Measurements from ENCODE around the gene PACS1. TPM values are rescaled to one million over a fixed set of nuclear protein-coding genes. Genes with fewer than 3 reads are reported as not detected.

The PACS1 gene
- total RNA-seq, 3 donors from 2014 or later, result 14.4 to 44.9 (median 18.9) TPM

GRCh38 chr11:66195867-66196266 is 125.8 kb downstream of the PACS1 start:
- Histone ChIP-seq H3K9me3 (no peaks in the 10 kb centered on the region), H3K36me3 (ENCODE audit: low read depth) (no peaks in the 10 kb centered on the region), H3K4me1 (ENCODE audit: low read depth) (no peaks in the 10 kb centered on the region), H3K4me3 (no peak overlapping the region)
- no peak for TF ChIP-seq CTCF (IDR thresholded peaks at IDR 0.05)
- ATAC-seq (no peak), DNase-seq (no peak)
- intact Hi-C loops (cut with DNase I, micrococcal nuclease), result no loop called here

- no peaks in the 10 kb centered on the region for H3K9me3 ChIP-seq
- H3K36me3 ChIP-seq (ENCODE audit: low read depth), result no peaks in the 10 kb centered on the region
- no peak for TF ChIP-seq CTCF (IDR thresholded peaks at IDR 0.05)
- H3K4me3 ChIP-seq, result no peak overlapping the region
- no peak for DNase-seq
- H3K4me1 ChIP-seq (ENCODE audit: low read depth), result no peaks in the 10 kb centered on the region
- intact Hi-C loops (cut with DNase I, micrococcal nuclease), result no loop called here
- ATAC-seq, result no peak
Measured at GRCh38 chr11:66203847-66204246, 133.8 kb downstream of the PACS1 start.

GRCh38 chr11:66204412-66204811 is 134.3 kb downstream of the PACS1 start:
- intact Hi-C loops (cut with DNase I, micrococcal nuclease), result no loop called here
- Histone ChIP-seq H3K4me3 (no peak overlapping the region), H3K4me1 (ENCODE audit: low read depth) (no peaks in the 10 kb centered on the region), H3K36me3 (ENCODE audit: low read depth) (no peaks in the 10 kb centered on the region), H3K9me3 (no peaks in the 10 kb centered on the region)
- DNase-seq, result no peak
- no peak for ATAC-seq
- no peak for TF ChIP-seq CTCF (IDR thresholded peaks at IDR 0.05)

- no peak for TF ChIP-seq CTCF (IDR thresholded peaks at IDR 0.05)
- DNase-seq (no peak), ATAC-seq (no peak)
- intact Hi-C loops (cut with DNase I, micrococcal nuclease), result no loop called here
- Histone ChIP-seq H3K4me3 (no peak overlapping the region), H3K36me3 (ENCODE audit: low read depth) (no peaks in the 10 kb centered on the region), H3K4me1 (ENCODE audit: low read depth) (no peaks in the 10 kb centered on the region), H3K9me3 (no peaks in the 10 kb centered on the region)
Measured at GRCh38 chr11:66207816-66208215, 137.7 kb downstream of the PACS1 start.

GRCh38 chr11:66211100-66211499 is 141.0 kb downstream of the PACS1 start:
- ATAC-seq, result no peak
- intact Hi-C loops (cut with DNase I, micrococcal nuclease), result no loop called here
- DNase-seq, result no peak
- TF ChIP-seq CTCF (IDR thresholded peaks at IDR 0.05), result no peak
- H3K4me3 ChIP-seq, result no peak overlapping the region
- no peaks in the 10 kb centered on the region for H3K9me3 ChIP-seq
- H3K4me1 ChIP-seq (ENCODE audit: low read depth), result no peaks in the 10 kb centered on the region
- no peaks in the 10 kb centered on the region for H3K36me3 ChIP-seq (ENCODE audit: low read depth)

- intact Hi-C loops (cut with DNase I, micrococcal nuclease), result no loop called here
- DNase-seq, result no peak
- no peaks in the 10 kb centered on the region for H3K36me3 ChIP-seq (ENCODE audit: low read depth)
- no peak overlapping the region for H3K4me3 ChIP-seq
- no peak for TF ChIP-seq CTCF (IDR thresholded peaks at IDR 0.05)
- H3K9me3 ChIP-seq, result no peaks in the 10 kb centered on the region
- no peaks in the 10 kb centered on the region for H3K4me1 ChIP-seq (ENCODE audit: low read depth)
- no peak for ATAC-seq
Measured at GRCh38 chr11:66216911-66217310, 146.8 kb downstream of the PACS1 start.

Measured in mucosa of descending colon (tissue), 3 donors.